Ovary (tissue), 9 donors: ENCODE data around the gene HHIPL2. TPM values are rescaled to one million over a fixed set of nuclear protein-coding genes. Genes with fewer than 3 reads are reported as not detected.
"Not testable (repeated sequence)": the region's sequence is repeated elsewhere in the genome, so short reads cannot be mapped to it uniquely, and the experiment has no call there.

Experiments used
- DNase-seq, 5 donors: peaks; one replicate each; pipeline ENCODE4 v3.0.0-alpha.2; 2019 to 2020
- H3K27ac ChIP-seq, 2 donors: fragments of 200-600 bp; one replicate each; pipeline versions ENCODE4 v1.5.1 to v1.8.0; 2019 to 2022
- H3K27me3 ChIP-seq: fragments of 200-600 bp; one replicate; pipeline ENCODE4 v1.8.0; 2022
- H3K36me3 ChIP-seq: fragments of 200-600 bp; sonication (generic); one replicate; pipeline ENCODE4 v1.5.1; 2019
- H3K4me1 ChIP-seq: one replicate; pipeline ENCODE4 v1.8.1; 2013; ENCODE audit warnings: mild to moderate bottlenecking, moderate library complexity; ENCODE audit not compliant: insufficient read depth
- H3K4me3 ChIP-seq: fragments of 200-600 bp; sonication (generic); one replicate; pipeline ENCODE4 v1.5.1; 2017
- H3K9me3 ChIP-seq, 2 donors: fragments of 200-600 bp in 1 of 2; sonication (generic) in 1 of 2; one replicate each; pipeline versions ENCODE4 v1.5.1 to v1.8.1; 2013 to 2019; ENCODE audit warnings: mild to moderate bottlenecking in 1 of 2, moderate library complexity in 1 of 2
- EP300 ChIP-seq: sonication (generic); formaldehyde crosslinking; IDR thresholded peaks from one replicate; pipeline ENCODE4 v1.6.1; 2017; ENCODE audit warnings: antibody characterized with exemption
- POLR2A ChIP-seq: fragments of 450-650 bp; IDR thresholded peaks from one replicate; pipeline ENCODE4 v1.6.1; 2017; ENCODE audit warnings: antibody characterized with exemption, mild to moderate bottlenecking, moderate library complexity
- WGBS, 3 donors: extraction: QIAGEN DNeasy Blood & Tissue Kit in 1 of 3; methylation state at CpG; one replicate each; pipeline versions ENCODE4 v1.1.5 to v1.1.7; 2013 to 2017; 5-methylcytosine and 5-hydroxymethylcytosine counted together
- intact Hi-C, 4 donors: fragments of 100-400 bp; cut with DNase I; formaldehyde crosslinking; loops; one replicate each; pipeline versions ENCODE4 v1.11.0 to v1.15.1; 2022 to 2023
- polyA plus RNA-seq, 2 donors: library from polyadenylated mRNA; stranded (reverse); fragments of 200-250 nt in 1 of 2; fragments of 350-450 nt in 1 of 2; fragmentation: Illumina TruSeq in 1 of 2; extraction: RNeasy Lipid Tissue Mini Kit (QIAGEN cat#74804) in 1 of 2; gene quantifications; one replicate each; pipeline ENCODE4 v1.2.3, GENCODE V29; 2013 to 2014
- total RNA-seq, 7 donors: library from RNA; depleted of rRNA in 2 of 7; stranded (reverse); fragments of >200 nt in 2 of 7; fragmentation: NEBNext Ultra II Directional in 3 of 7; extraction: Animal tissue kit (Norgen Biotek cat#: 25700) in 3 of 7; gene quantifications; one replicate each; pipeline versions ENCODE4 v1.1.0 to v1.2.4, GENCODE V29; 2016 to 2023
- TF ChIP-seq, protein P1 (sequence below), 3 donors: fragments of 450-650 bp in 2 of 3; fragments of 200-600 bp in 1 of 3; IDR thresholded peaks; one replicate each; pipeline versions ENCODE4 v1.5.1 to v1.8.0; 2016 to 2022; ENCODE audit warnings: antibody characterized with exemption in 3 of 3, mild to moderate bottlenecking in 1 of 3
- donor health status: DM: no; HTN: no; CAD: no; lungs with moderate emphysema.
- donor health status: DM: no; HTN: no; CAD: no.
- donor health status: Bipolar disorder and iron deficiency.
- donor health status: DM: yes; HTN: yes; CAD: no.
- donor health status: DM: no; HTN: no; CAD: no.
- donor health status: DM: yes; HTN: yes; CAD: no.

HHIPL2 gene
- total and polyA plus RNA-seq, 9 donors: 0.13 to 0.86 (median 0.43) TPM; not detected in 1

DNA sequence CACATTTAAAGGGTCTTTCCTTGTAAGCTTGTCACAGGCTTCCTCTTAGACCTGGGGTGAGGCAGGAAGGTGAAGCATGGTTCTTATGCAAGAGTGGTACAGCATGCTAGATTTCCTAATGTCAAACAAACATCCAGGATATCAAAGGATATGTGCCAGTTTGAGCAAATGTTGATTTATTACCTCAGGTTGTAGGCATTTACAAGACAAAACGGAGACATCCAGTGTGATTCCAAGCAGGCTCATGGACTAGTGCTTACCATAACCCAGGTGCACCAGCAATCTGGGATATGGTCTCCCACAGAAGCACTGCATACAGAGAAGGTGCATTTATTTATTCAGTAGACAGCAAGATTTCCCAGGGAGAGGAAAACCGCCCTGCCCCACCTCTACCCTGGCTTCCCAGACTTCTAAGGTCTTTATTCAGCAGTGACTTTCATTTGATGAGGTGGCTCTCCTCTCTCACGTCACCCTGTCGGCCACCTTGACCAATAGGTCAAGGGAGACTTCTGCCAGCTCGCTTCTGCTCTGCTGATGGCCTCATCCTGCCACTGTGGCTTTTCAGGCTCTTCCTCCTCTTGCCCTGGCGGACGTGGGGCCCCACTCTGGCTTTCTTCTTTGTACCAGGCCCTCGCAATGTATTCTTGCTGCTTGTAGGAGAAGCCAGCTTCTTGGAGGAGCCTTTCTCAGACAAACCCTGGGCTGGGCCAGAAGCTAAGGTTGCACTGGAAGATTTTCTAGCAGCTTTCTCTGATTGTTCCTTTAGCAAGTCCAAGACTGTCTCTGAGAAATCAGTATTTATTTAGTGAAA lies 25.6 kb downstream of the HHIPL2 start:
- H3K27me3 ChIP-seq: no peaks in the 10 kb centered on the region
- H3K36me3 ChIP-seq: no peaks in the 10 kb centered on the region
- H3K27ac ChIP-seq: no peak overlapping the region
- DNase-seq: no peak
- TF ChIP-seq POLR2A (no peak), EP300 (no peak)
- TF ChIP-seq, protein P1, sequence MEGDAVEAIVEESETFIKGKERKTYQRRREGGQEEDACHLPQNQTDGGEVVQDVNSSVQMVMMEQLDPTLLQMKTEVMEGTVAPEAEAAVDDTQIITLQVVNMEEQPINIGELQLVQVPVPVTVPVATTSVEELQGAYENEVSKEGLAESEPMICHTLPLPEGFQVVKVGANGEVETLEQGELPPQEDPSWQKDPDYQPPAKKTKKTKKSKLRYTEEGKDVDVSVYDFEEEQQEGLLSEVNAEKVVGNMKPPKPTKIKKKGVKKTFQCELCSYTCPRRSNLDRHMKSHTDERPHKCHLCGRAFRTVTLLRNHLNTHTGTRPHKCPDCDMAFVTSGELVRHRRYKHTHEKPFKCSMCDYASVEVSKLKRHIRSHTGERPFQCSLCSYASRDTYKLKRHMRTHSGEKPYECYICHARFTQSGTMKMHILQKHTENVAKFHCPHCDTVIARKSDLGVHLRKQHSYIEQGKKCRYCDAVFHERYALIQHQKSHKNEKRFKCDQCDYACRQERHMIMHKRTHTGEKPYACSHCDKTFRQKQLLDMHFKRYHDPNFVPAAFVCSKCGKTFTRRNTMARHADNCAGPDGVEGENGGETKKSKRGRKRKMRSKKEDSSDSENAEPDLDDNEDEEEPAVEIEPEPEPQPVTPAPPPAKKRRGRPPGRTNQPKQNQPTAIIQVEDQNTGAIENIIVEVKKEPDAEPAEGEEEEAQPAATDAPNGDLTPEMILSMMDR (IDR thresholded peaks at IDR 0.05): no peak
- no peaks in the 10 kb centered on the region for H3K4me1 ChIP-seq
- no peak overlapping the region for H3K4me3 ChIP-seq
- intact Hi-C loops: no loop called here
- no peaks in the 10 kb centered on the region for H3K9me3 ChIP-seq
- WGBS, 3 donors: 95 to 98% (median 97%) methylated on average over 8 of the region's 8 CpGs

DNA sequence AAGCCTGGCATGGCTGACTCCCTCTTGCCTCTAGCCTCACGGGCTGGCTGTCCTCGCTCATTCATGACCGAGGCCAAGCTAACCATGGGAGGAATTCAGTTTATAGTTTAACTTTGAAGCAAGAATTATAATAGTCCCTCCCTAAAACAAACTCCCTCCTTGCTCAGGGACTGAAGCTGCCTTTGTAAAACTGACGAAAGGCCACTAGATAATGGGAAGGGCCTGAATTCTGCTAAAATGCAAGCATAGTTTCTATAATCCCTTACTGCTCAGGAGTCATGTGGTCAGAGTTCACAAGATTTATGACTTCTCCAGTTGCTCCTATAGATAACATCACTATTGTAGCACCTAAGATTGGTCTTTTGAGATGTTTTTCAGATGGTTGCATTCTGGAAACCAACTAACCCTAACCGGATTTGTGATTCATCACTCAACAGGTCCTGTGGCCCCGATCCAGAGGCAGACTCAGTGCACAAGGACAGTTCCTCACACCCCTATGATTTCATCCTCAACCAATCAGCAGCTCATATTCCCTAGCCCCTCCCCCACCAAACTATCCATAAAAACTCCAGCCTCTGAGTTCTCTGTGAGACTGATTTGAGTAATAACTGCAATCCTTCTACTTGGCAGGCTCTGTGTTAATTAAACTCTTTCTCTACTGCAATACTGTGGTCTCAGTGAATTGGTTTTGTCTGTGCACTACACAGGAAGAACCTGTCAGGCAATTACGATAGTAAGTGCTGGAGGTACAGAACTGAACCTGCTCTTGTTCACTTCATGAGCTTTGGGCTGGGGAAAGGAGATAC lies 26.4 kb downstream of the HHIPL2 start:
- Histone ChIP-seq H3K36me3 (no peaks in the 10 kb centered on the region), H3K27me3 (no peaks in the 10 kb centered on the region), H3K4me3 (no peak overlapping the region), H3K4me1 (no peaks in the 10 kb centered on the region), H3K27ac (no peak overlapping the region), H3K9me3 (no peaks in the 10 kb centered on the region)
- TF ChIP-seq EP300: no peak
- no peak for TF ChIP-seq POLR2A
- TF ChIP-seq, protein P1 (IDR thresholded peaks at IDR 0.05): no peak
- intact Hi-C loops: no loop called here
- DNase-seq: no peak
- 31 to 49% (median 37%) methylated on average over 7 of the region's 7 CpGs for WGBS, 3 donors

DNA sequence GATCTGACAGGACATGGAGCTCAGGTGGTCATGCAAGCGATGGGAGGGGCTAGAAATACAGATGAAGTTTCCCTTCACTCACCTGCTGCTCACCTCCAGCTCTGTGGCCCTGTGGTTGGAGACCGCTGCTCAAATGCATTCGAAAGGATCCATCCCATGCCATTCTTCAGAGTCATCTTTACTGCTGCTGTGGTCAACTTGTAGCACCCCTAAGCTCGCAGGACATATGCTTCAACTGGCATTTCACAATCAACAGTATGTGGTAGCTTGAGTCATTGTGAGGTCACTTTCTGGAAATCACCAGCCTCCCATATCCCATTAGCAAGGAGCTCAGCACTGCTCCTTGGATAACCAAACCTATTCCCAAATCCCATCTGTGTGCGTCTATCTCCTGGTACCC lies 58.4 kb downstream of the HHIPL2 start:
- H3K27me3 ChIP-seq, H3K9me3 ChIP-seq, DNase-seq, H3K36me3 ChIP-seq, H3K27ac ChIP-seq, H3K4me1 ChIP-seq, H3K4me3 ChIP-seq, intact Hi-C loops: not testable (repeated sequence)
- WGBS, 3 donors: 97 to 100% (median 98%) methylated on average over 4 to 5 of the region's 5 CpGs

DNA sequence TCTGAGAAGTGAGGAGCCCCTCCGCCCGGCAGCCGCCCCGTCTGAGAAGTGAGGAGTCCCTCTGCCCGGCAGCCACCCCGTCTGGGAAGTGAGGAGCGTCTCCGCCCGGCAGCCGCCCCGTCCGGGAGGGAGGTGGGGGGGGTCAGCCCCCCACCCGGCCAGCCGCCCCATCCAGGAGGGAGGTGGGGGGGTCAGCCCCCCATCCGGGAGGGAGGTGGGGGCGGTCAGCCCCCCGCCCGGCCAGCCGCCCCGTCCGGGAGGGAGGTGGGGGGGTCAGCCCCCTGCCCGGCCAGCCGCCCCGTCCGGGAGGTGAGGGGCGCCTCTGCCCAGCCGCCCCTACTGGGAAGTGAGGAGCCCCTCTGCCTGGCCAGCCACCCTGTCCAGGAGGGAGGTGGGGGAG lies 60.1 kb downstream of the HHIPL2 start:
- H3K27me3 ChIP-seq, DNase-seq, H3K9me3 ChIP-seq, H3K36me3 ChIP-seq, H3K27ac ChIP-seq, intact Hi-C loops, H3K4me3 ChIP-seq, H3K4me1 ChIP-seq: not testable (repeated sequence)
- no CpG with 5 or more reads among the region's 27 CpGs for WGBS, 3 donors

DNA sequence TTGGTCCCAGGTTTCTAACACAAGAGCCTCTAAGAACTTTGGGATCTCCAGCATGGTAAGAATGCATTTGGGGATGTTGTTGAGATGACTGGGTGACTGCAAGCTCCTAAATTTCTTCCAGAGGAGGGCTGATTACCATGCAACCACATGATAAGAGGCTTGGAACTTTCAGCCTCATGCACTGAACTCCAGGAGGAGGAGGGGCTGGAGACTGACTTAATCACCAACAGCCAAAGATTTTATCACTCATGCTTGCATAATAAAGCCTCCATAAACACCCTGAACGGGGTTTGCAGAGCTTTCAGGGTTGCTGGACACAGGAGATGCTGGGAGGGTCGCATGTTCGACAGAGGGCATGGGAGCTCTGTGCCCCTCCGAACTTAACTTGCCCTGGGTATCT lies 63.9 kb downstream of the HHIPL2 start:
- H3K27ac ChIP-seq, H3K4me1 ChIP-seq, H3K4me3 ChIP-seq, H3K36me3 ChIP-seq, H3K9me3 ChIP-seq, DNase-seq, H3K27me3 ChIP-seq, intact Hi-C loops: not testable (repeated sequence)
- WGBS, 3 donors: 54 to 72% (median 66%) methylated on average over 3 to 4 of the region's 4 CpGs

DNA sequence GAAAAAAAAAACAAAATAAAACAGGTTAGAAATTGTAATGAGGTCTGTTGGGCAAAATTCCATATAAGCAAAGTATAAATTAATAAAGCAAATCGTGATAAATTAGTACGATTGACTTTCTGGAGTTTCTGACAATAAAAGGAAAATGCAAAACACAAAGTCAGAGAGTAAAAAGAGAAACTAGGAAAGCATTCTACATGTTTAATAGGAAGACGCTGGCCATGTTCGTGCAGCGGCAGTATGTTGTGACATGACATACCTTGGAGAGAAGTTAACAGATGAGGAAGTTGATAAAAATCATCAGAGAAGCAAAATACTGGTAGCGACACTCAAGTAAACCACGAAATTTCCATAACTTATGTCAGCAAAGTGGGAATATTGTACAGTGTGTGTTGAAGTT lies 68.3 kb downstream of the HHIPL2 start:
- H3K27ac ChIP-seq, H3K4me1 ChIP-seq, H3K4me3 ChIP-seq, H3K27me3 ChIP-seq, H3K36me3 ChIP-seq, DNase-seq, intact Hi-C loops, H3K9me3 ChIP-seq: not testable (repeated sequence)
- WGBS, 3 donors: 65 to 83% (median 82%) methylated on average over 5 to 7 of the region's 7 CpGs

DNA sequence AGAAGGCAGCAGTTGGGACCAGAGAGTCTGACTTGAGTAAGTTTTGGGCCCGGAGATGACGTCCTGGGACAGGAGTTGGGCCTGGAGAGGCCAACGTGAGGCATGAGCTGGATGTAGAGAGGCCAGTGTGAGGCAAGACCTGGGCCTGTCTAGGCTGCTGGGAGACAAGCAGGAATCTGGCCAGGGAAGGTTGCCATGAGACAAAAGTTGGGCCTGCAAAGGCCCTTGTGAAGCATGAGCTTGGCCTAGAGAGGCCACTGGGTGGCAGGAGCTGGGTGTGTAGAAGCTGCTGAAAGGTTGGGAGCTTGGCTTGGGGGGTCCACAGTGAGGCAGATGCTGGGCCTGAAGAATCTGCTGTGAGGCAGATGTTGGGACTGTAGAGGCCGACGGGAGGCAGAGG lies 71.5 kb downstream of the HHIPL2 start:
- DNase-seq, H3K36me3 ChIP-seq, intact Hi-C loops, H3K27ac ChIP-seq, H3K27me3 ChIP-seq, H3K4me3 ChIP-seq, H3K4me1 ChIP-seq, H3K9me3 ChIP-seq: not testable (repeated sequence)
- 90 to 99% (median 95%) methylated on average over 5 of the region's 5 CpGs for WGBS, 3 donors

DNA sequence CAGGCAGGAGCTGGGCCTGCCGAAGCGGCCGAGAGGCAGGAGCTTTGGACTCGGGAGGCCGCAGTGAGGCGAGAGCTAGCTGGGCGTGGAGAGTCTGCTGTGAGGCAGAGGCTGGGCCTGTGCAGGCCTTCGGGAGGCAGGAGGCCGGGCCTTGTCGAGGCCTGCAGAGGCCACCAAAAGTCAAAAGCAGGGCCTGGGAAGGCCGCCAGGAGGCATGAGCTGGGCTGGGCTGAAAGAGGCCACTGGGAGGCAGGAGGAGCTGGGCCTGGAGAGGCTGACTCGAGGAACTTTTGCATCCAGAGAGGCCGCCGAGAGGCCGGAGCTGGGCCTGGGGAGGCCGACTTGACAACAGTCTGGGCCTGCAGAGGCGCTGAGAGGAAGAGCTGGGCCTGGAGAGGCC lies 74.2 kb downstream of the HHIPL2 start:
- H3K27ac ChIP-seq, H3K4me1 ChIP-seq, H3K36me3 ChIP-seq, H3K27me3 ChIP-seq, intact Hi-C loops, H3K4me3 ChIP-seq, H3K9me3 ChIP-seq, DNase-seq: not testable (repeated sequence)
- 93 to 96% (median 93%) methylated on average over 17 of the region's 17 CpGs for WGBS, 3 donors

DNA sequence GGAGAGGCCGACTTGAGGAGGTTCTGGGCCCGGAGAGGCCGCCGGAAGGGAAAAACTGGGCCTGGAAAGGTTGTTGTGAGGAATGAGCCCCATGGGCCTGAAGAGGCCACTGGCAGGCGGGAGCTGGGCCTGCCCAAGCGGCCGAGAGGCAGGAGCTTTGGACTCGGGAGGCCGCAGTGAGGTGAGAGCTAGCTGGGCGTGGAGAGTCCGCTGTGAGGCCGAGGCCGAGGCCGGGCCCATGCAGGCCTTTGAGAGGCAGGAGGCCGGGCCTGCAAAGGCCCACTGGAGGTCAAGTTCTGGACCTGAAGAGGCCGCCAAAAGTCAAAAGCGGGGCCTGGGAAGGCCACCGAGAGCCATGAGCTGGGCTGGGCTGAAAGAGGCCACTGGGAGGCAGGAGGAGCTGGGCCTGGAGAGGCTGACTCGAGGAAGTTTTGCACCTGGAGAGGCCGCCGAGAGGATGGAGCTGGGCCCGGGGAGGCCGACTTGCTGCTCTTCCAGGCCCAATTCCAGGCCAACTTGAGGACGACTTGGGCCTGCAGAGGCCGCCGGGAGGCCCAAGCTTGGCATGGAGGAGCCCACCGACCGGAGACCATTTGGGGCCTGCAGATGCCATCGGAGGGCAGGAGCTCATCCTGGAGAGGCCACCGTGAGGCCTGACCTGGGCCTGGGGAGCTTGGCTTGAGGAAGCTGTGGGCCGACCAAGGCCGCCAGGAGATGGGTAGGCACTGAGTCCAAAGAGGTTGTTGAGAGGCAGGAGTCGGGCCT lies 74.9 kb downstream of the HHIPL2 start:
- H3K27me3 ChIP-seq, DNase-seq, H3K4me1 ChIP-seq, H3K36me3 ChIP-seq, intact Hi-C loops, H3K9me3 ChIP-seq, H3K4me3 ChIP-seq, H3K27ac ChIP-seq: not testable (repeated sequence)
- 95 to 98% (median 96%) methylated on average over 33 of the region's 33 CpGs for WGBS, 3 donors
